NCI-H69 (cell line): Measurements from ENCODE around the gene MUC5B.

Experiments used
- DNase-seq: peaks from one replicate; lab custom pipeline; 2025; lab: John Stamatoyannopoulos, UW

MUC5B gene

GRCh38 chr11:1267441-1268100 lies 44.7 kb downstream of the MUC5B start:
- no peak for DNase-seq

GRCh38 chr11:1269957-1270356 lies 47.1 kb downstream of the MUC5B start:
- DNase-seq, result no peak

GRCh38 chr11:1270476-1270875 lies 47.6 kb downstream of the MUC5B start:
- DNase-seq, result no peak

- no peak for DNase-seq
Observed at GRCh38 chr11:1271002-1271401, 48.1 kb downstream of the MUC5B start.

- no peak for DNase-seq
Observed at GRCh38 chr11:1271406-1271805, 48.5 kb downstream of the MUC5B start.

- no peak for DNase-seq
Observed at GRCh38 chr11:1271927-1272326, 49.1 kb downstream of the MUC5B start.

- DNase-seq, result no peak
Observed at GRCh38 chr11:1272531-1272930, 49.7 kb downstream of the MUC5B start.

GRCh38 chr11:1274501-1274900 lies 51.6 kb downstream of the MUC5B start:
- no peak for DNase-seq

GRCh38 chr11:1275021-1275420 lies 52.2 kb downstream of the MUC5B start:
- no peak for DNase-seq

- no peak for DNase-seq
Observed at GRCh38 chr11:1276041-1276790, 53.4 kb downstream of the MUC5B start.

GRCh38 chr11:1276866-1277615 lies 54.2 kb downstream of the MUC5B start:
- no peak for DNase-seq

- DNase-seq, result no peak
Observed at GRCh38 chr11:1277936-1278512, 55.2 kb downstream of the MUC5B start.

- DNase-seq, result no peak
Observed at GRCh38 chr11:1278766-1279673, 56.2 kb downstream of the MUC5B start.

- DNase-seq, result no peak
Observed at GRCh38 chr11:1279674-1280055, 56.8 kb downstream of the MUC5B start.

- no peak for DNase-seq
Observed at GRCh38 chr11:1280116-1281035, 57.5 kb downstream of the MUC5B start.

GRCh38 chr11:1281326-1281973 lies 58.6 kb downstream of the MUC5B start:
- DNase-seq, result no peak

GRCh38 chr11:1281974-1282365 lies 59.1 kb downstream of the MUC5B start:
- no peak for DNase-seq

- DNase-seq, result no peak
Observed at GRCh38 chr11:1283091-1283511, 60.2 kb downstream of the MUC5B start.

GRCh38 chr11:1283906-1284305 lies 61.0 kb downstream of the MUC5B start:
- DNase-seq, result no peak

- DNase-seq, result no peak
Observed at GRCh38 chr11:1285316-1285744, 62.5 kb downstream of the MUC5B start.
